SH-SY5Y (cell line): Measurements from ENCODE around the gene CDC5L.

ENCODE experiments used
- GATA2 ChIP-seq: IDR thresholded peaks from 2 replicates; pipeline ENCODE4 v1.6.1; 2011; ENCODE audit warnings: mild to moderate bottlenecking, low read depth, low read length
- GATA3 ChIP-seq: IDR thresholded peaks from 2 replicates; pipeline ENCODE4 v1.6.1; 2011; ENCODE audit warnings: low read depth, mild to moderate bottlenecking, low read length, moderate library complexity

Gene CDC5L

GRCh38 chr6:44470115-44470464 lies 82.6 kb downstream of the CDC5L start:
- TF ChIP-seq GATA2 (no peak), GATA3 (no peak)

GRCh38 chr6:44470746-44471145 lies 83.2 kb downstream of the CDC5L start:
- TF ChIP-seq GATA3 (no peak), GATA2 (no peak)

GRCh38 chr6:44471271-44471981 lies 83.9 kb downstream of the CDC5L start:
- no peak for TF ChIP-seq GATA3
- no peak for TF ChIP-seq GATA2

- no peak for TF ChIP-seq GATA3
These were observed 84.9 kb downstream of the CDC5L start for GRCh38 chr6:44472250-44472945.

GRCh38 chr6:44473393-44474189 lies 86.1 kb downstream of the CDC5L start:
- TF ChIP-seq GATA2 (no peak), GATA3 (no peak)

GRCh38 chr6:44474190-44474631 lies 86.7 kb downstream of the CDC5L start:
- no peak for TF ChIP-seq GATA2
- no peak for TF ChIP-seq GATA3

GRCh38 chr6:44474643-44475042 lies 87.1 kb downstream of the CDC5L start:
- no peak for TF ChIP-seq GATA2

- no peak for TF ChIP-seq GATA2
- TF ChIP-seq GATA3 = no peak
These were observed 87.9 kb downstream of the CDC5L start for GRCh38 chr6:44475417-44475778.

GRCh38 chr6:44475779-44476434 lies 88.4 kb downstream of the CDC5L start:
- no peak for TF ChIP-seq GATA3
- TF ChIP-seq GATA2 = no peak

GRCh38 chr6:44476849-44477248 lies 89.3 kb downstream of the CDC5L start:
- no peak for TF ChIP-seq GATA2
- TF ChIP-seq GATA3 = no peak

- TF ChIP-seq GATA2 = no peak
- TF ChIP-seq GATA3 = no peak
These were observed 89.9 kb downstream of the CDC5L start for GRCh38 chr6:44477293-44477894.

GRCh38 chr6:44478158-44478557 lies 90.7 kb downstream of the CDC5L start:
- TF ChIP-seq GATA3 (no peak), GATA2 (no peak)

GRCh38 chr6:44478591-44479254 lies 91.2 kb downstream of the CDC5L start:
- TF ChIP-seq GATA2 = no peak
- TF ChIP-seq GATA3 = no peak

- TF ChIP-seq GATA3 (no peak), GATA2 (no peak)
These were observed 92.6 kb downstream of the CDC5L start for GRCh38 chr6:44480097-44480541.
